Vagina (tissue), 2 donors: Measurements from ENCODE around the gene SERPINA4.

Source experiments
- POLR2A ChIP-seq, 2 donors: fragments of 450-650 bp; IDR thresholded peaks; one replicate each; pipeline ENCODE4 v1.6.1; 2017; ENCODE audit warnings: antibody characterized with exemption in 2 of 2, mild to moderate bottlenecking in 2 of 2, moderate library complexity in 2 of 2
- POLR2AphosphoS5 ChIP-seq, 2 donors: sonication (generic); formaldehyde crosslinking; IDR thresholded peaks; one replicate each; pipeline ENCODE4 v1.9.0; 2017; ENCODE audit warnings: antibody characterized with exemption in 2 of 2, mild to moderate bottlenecking in 2 of 2, low read depth in 1 of 2; ENCODE audit not compliant: insufficient read depth in 1 of 2
- TF ChIP-seq, protein P1 (sequence below), 3 experiments: fragments of 450-650 bp in 2 of 3; fragments of 200-600 bp in 1 of 3; sonication (generic) in 1 of 3; IDR thresholded peaks; one replicate each; pipeline ENCODE4 v1.5.1; 2017 to 2019; ENCODE audit warnings: antibody characterized with exemption in 3 of 3, mild to moderate bottlenecking in 2 of 3, moderate library complexity in 2 of 3

DNA sequence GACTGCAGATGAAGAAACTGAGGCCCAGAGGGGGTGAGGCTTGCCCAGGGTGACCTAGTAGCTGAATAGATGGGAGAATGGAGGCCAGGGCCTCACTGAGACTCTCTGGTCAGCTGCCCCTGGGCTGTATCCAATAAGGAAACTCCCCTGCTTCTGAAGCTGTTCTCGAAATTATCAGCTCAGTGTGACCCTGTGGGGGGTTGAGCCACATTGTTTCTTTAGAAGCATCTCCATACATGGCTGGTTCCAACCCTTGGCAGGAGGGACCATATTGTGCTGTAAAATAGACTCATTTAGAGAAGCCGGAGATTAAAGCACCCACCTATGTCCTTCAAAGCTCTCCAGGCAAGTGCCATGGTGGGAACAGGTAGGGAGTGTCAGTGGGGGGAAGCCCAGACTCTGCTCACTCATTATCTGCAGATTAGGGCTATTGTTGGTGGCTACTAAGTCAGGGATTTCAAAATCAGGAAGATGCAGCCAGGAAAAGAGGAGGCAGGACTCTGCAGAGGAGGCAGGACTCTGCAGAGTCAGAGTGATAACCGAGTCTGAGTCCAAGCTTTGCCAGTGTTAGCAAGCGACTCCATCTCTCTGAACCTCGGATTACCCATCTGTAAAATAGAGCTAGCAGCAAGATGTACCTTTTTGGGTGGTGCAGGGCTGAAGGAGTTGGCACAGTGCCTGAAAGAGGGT is 23.5 kb downstream of the SERPINA4 start:
- TF ChIP-seq, protein P1, sequence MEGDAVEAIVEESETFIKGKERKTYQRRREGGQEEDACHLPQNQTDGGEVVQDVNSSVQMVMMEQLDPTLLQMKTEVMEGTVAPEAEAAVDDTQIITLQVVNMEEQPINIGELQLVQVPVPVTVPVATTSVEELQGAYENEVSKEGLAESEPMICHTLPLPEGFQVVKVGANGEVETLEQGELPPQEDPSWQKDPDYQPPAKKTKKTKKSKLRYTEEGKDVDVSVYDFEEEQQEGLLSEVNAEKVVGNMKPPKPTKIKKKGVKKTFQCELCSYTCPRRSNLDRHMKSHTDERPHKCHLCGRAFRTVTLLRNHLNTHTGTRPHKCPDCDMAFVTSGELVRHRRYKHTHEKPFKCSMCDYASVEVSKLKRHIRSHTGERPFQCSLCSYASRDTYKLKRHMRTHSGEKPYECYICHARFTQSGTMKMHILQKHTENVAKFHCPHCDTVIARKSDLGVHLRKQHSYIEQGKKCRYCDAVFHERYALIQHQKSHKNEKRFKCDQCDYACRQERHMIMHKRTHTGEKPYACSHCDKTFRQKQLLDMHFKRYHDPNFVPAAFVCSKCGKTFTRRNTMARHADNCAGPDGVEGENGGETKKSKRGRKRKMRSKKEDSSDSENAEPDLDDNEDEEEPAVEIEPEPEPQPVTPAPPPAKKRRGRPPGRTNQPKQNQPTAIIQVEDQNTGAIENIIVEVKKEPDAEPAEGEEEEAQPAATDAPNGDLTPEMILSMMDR (IDR thresholded peaks at IDR 0.05), result no peak
- TF ChIP-seq POLR2A (IDR thresholded peaks at IDR 0.05) (no peak), POLR2AphosphoS5 (IDR thresholded peaks at IDR 0.05; ENCODE audit: insufficient read depth in 1 of 2, low read depth in 1 of 2) (no peak)
